Sigmoid colon (tissue), 7 donors: ENCODE measurements around the gene ARSB. TPM values are rescaled to one million over a fixed set of nuclear protein-coding genes. Genes with fewer than 3 reads are reported as not detected.

Experiments used
- DNase-seq: peaks from one replicate; pipeline ENCODE4 v3.0.0-alpha.2; 2019
- H3K27ac ChIP-seq, 4 donors: fragments of 200-600 bp; sonication (generic); one replicate each; pipeline ENCODE4 v1.5.1; 2016 to 2019; ENCODE audit warnings: mild to moderate bottlenecking in 1 of 4
- H3K27me3 ChIP-seq, 3 donors: fragments of 200-600 bp; sonication (generic); one replicate each; pipeline ENCODE4 v1.5.1; 2019; ENCODE audit warnings: mild to moderate bottlenecking in 1 of 3
- H3K36me3 ChIP-seq, 4 donors: fragments of 200-600 bp; sonication (generic); one replicate each; pipeline ENCODE4 v1.5.1; 2016 to 2019
- H3K4me1 ChIP-seq, 4 donors: fragments of 200-600 bp; sonication (generic); one replicate each; pipeline ENCODE4 v1.5.1; 2017 to 2019
- H3K4me3 ChIP-seq, 4 donors: fragments of 200-600 bp; sonication (generic); one replicate each; pipeline ENCODE4 v1.5.1; 2017 to 2019; ENCODE audit warnings: mild to moderate bottlenecking in 2 of 4, moderate library complexity in 1 of 4
- H3K9me3 ChIP-seq, 4 donors: fragments of 200-600 bp in 3 of 4; sonication (generic) in 3 of 4; one replicate each; pipeline versions ENCODE4 v1.5.1 to v1.6.1; 2013 to 2019
- EP300 ChIP-seq, 4 donors: sonication (generic); formaldehyde crosslinking; IDR thresholded peaks; one replicate each; pipeline ENCODE4 v1.6.1; 2017; ENCODE audit warnings: antibody characterized with exemption in 4 of 4
- POLR2A ChIP-seq, 2 donors: fragments of 450-650 bp; IDR thresholded peaks; one replicate each; pipeline ENCODE4 v1.6.1; 2016; ENCODE audit warnings: antibody characterized with exemption in 2 of 2, mild to moderate bottlenecking in 2 of 2, moderate library complexity in 2 of 2
- POLR2AphosphoS5 ChIP-seq, 4 donors: sonication (generic); formaldehyde crosslinking; IDR thresholded peaks; one replicate each; pipeline ENCODE4 v1.6.1; 2017; ENCODE audit warnings: antibody characterized with exemption in 4 of 4
- WGBS, 2 donors: extraction: QIAGEN DNeasy Blood & Tissue Kit; methylation state at CpG; one replicate each; pipeline ENCODE4 v1.1.7; 2013; 5-methylcytosine and 5-hydroxymethylcytosine counted together
- intact Hi-C: fragments of 100-400 bp; cut with DNase I; formaldehyde crosslinking; loops from one replicate; pipeline ENCODE4 v1.15.1; 2023
- polyA plus RNA-seq, 3 donors: library from polyadenylated mRNA; stranded (reverse); fragments of 200-250 nt; gene quantifications; one replicate each; pipeline ENCODE4 v1.2.3, GENCODE V29; 2013
- total RNA-seq, 4 donors: library from RNA; depleted of rRNA; stranded (reverse); fragments of >200 nt; gene quantifications; one replicate each; pipeline ENCODE4 v1.1.0, GENCODE V29; 2016
- TF ChIP-seq, protein P1 (sequence below), 4 experiments: fragments of 450-650 bp in 3 of 4; fragments of 200-600 bp in 1 of 4; IDR thresholded peaks; one replicate each; pipeline ENCODE4 v1.5.1; 2016 to 2019; ENCODE audit warnings: antibody characterized with exemption in 4 of 4, mild to moderate bottlenecking in 3 of 4, moderate library complexity in 2 of 4
- donor health status: healthy with polysubstance abuse.
- donor health status: Bipolar disorder and iron deficiency.
- donor health status: healthy.

Gene ARSB
- total and polyA plus RNA-seq, 7 donors, result 1.2 to 22.2 (median 8.6) TPM

DNA sequence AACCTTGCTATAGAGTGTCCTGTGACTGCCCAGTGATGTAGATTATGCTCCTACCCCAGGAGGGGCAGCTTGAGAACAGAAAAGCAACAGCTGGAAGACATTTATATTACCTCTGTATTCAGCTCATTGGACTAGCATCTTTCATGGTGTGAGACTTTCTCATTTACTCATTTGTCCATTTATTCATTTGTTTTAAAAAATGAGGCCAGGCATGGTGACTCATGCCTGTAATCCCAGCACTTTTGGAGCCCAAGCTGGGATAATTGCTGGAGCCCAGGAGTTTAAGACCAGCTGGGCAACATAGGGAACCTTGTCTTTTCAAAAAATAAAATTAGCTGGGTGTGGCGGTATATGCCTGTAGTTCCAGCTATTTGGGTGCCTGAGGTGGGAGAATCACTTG is 206.6 kb downstream of the ARSB start:
- no peak for TF ChIP-seq EP300 (IDR thresholded peaks at IDR 0.05)
- TF ChIP-seq POLR2AphosphoS5 (IDR thresholded peaks at IDR 0.05), result no peak
- TF ChIP-seq, protein P1, sequence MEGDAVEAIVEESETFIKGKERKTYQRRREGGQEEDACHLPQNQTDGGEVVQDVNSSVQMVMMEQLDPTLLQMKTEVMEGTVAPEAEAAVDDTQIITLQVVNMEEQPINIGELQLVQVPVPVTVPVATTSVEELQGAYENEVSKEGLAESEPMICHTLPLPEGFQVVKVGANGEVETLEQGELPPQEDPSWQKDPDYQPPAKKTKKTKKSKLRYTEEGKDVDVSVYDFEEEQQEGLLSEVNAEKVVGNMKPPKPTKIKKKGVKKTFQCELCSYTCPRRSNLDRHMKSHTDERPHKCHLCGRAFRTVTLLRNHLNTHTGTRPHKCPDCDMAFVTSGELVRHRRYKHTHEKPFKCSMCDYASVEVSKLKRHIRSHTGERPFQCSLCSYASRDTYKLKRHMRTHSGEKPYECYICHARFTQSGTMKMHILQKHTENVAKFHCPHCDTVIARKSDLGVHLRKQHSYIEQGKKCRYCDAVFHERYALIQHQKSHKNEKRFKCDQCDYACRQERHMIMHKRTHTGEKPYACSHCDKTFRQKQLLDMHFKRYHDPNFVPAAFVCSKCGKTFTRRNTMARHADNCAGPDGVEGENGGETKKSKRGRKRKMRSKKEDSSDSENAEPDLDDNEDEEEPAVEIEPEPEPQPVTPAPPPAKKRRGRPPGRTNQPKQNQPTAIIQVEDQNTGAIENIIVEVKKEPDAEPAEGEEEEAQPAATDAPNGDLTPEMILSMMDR (IDR thresholded peaks at IDR 0.05), result no peak
- TF ChIP-seq POLR2A (IDR thresholded peaks at IDR 0.05), result no peak
- peak overlapping the region in 1 of 4 donors; percentile 32 for H3K27ac ChIP-seq
- no peak for DNase-seq
- H3K4me1 ChIP-seq, result no peaks in the 10 kb centered on the region
- H3K9me3 ChIP-seq, result no peaks in the 10 kb centered on the region
- no peaks in the 10 kb centered on the region for H3K27me3 ChIP-seq
- 86 to 90% methylated on average over 1 of the region's 1 CpG for WGBS, 2 donors
- no peaks in the 10 kb centered on the region for H3K36me3 ChIP-seq
- H3K4me3 ChIP-seq, result no peak overlapping the region
- intact Hi-C loops, result no loop called here

DNA sequence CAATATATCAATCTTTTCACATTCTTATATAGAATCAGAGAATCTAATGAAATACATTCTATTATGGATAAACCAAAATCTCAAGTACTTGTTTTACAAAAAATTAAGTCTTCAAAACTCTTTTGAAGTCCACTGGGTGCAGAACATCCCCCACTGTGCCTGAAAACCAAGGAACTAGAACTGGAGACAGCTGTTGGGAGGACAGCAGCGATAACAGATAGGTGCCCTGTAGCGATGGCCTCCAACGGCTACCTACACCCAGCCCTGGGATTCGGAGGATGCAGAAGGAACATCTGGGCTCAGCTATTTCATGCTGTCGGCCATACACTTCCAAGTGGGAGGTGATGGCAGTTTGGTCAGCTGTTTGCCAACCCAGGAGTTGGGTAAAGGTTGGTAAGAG is 207.2 kb downstream of the ARSB start:
- TF ChIP-seq EP300 (IDR thresholded peaks at IDR 0.05), result no peak
- no peak for TF ChIP-seq POLR2AphosphoS5 (IDR thresholded peaks at IDR 0.05)
- TF ChIP-seq, protein P1 (IDR thresholded peaks at IDR 0.05), result no peak
- TF ChIP-seq POLR2A (IDR thresholded peaks at IDR 0.05), result no peak
- no peaks in the 10 kb centered on the region for H3K4me1 ChIP-seq
- H3K4me3 ChIP-seq, result no peak overlapping the region
- no peaks in the 10 kb centered on the region for H3K9me3 ChIP-seq
- intact Hi-C loops, result no loop called here
- H3K27ac ChIP-seq, result no peak overlapping the region
- no peaks in the 10 kb centered on the region for H3K27me3 ChIP-seq
- WGBS, 2 donors, result 98% methylated on average over 5 of the region's 5 CpGs
- H3K36me3 ChIP-seq, result no peaks in the 10 kb centered on the region
- DNase-seq, result no peak

DNA sequence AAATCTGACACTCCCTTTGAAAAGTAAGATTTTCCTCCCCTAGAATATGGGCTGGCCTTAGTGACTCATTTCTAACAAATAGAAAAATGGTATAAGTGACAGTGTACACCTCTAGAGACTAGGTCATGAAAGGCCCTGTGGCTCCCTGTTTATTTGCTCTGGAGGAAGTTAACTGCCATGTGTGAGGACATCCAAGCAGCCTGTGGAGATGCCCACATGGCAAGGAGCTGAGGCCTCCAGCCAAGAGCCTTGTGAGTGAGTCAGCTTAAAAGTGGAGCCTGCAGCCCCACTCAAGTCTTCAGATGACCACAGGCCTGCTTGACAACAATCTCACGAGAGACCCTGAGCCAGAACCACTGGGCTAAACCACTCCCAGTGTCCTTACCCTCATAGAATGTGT is 208.5 kb downstream of the ARSB start:
- Histone ChIP-seq H3K27ac (no peak overlapping the region), H3K9me3 (no peaks in the 10 kb centered on the region), H3K4me3 (no peak overlapping the region), H3K4me1 (peaks cover 0 to 6% (median 2%) of the 10 kb centered on the region in 4 donors), H3K27me3 (no peaks in the 10 kb centered on the region), H3K36me3 (no peaks in the 10 kb centered on the region)
- DNase-seq, result no peak
- TF ChIP-seq POLR2A (IDR thresholded peaks at IDR 0.05) (no peak), EP300 (IDR thresholded peaks at IDR 0.05) (no peak), POLR2AphosphoS5 (IDR thresholded peaks at IDR 0.05) (no peak)
- TF ChIP-seq, protein P1 (IDR thresholded peaks at IDR 0.05), result no peak
- intact Hi-C loops, result no loop called here
- 96 to 100% methylated on average over 1 of the region's 1 CpG for WGBS, 2 donors

DNA sequence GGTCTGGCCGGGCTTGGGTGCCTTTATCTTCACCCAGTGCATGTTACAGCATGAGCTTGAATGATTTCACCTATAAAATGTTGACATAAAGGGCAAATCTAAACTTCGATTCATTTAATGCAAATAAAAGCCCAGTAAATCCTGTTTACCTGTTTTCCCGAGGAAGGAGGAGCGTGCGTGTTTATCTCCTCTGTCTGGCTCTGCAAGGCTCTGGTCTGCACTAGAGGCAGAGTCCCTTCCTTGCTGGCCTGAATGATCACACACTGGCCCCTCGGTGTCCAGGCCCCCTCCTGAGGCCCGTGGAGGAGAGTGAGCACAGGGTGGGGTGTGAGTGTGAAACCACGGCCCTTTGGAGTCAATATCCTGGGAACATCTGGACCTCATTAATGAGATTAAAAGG is 211.5 kb downstream of the ARSB start:
- Histone ChIP-seq H3K27ac (no peak overlapping the region), H3K4me3 (no peak overlapping the region), H3K27me3 (no peaks in the 10 kb centered on the region), H3K4me1 (peaks cover 0 to 6% (median 2%) of the 10 kb centered on the region in 4 donors), H3K36me3 (no peaks in the 10 kb centered on the region), H3K9me3 (no peaks in the 10 kb centered on the region)
- no peak for DNase-seq
- TF ChIP-seq, protein P1 (IDR thresholded peaks at IDR 0.05), result no peak
- TF ChIP-seq EP300 (IDR thresholded peaks at IDR 0.05) (no peak), POLR2A (IDR thresholded peaks at IDR 0.05) (no peak), POLR2AphosphoS5 (IDR thresholded peaks at IDR 0.05) (no peak)
- intact Hi-C loops, result no loop called here
- WGBS, 2 donors, result 79 to 85% methylated on average over 8 of the region's 8 CpGs
